ENCODE data around the gene PC.
"Not testable (repeated sequence)": the region's sequence is repeated elsewhere in the genome, so short reads cannot be mapped to it uniquely, and the experiment has no call there.

PC gene

DNA sequence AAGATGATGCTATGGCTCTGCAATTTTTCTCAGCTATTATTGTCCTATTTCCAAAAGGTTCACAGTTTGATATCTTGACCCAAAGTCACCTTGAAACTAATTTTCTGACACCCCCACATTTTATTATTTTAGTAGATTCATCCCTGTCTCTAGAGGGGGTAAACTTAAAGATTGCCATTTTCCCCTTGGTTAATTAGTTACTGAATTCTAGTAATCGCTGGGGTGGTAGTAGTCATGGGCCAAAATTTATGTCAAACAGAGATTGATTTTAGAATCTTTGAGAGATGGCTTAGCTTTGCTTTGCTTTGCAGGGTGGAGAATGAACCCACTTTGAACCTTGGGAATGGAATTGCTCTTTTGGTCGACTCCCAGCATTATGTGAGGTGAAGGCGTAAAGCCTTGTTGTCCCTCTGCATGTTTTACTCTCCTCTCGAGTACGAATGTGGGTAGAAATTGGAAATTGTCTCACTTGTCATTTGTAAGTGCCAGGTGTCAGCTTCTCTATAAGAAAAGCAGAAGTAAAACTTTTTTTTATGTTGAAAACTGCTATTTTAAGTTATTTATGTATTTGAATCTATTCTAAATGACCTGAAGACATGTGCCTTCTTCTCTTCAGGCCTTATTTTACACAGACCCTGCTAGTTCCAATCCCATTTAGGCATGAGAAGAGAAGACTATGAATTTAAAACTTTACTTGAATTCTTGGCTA is 157.3 kb downstream of the PC start:
- DNase-seq (ENCODE audit: low read depth in 1 of 2, low spot score in 1 of 2), result no peak

- not testable (repeated sequence) for DNase-seq (ENCODE audit: low read depth in 1 of 2, low spot score in 1 of 2)
These were observed 158.4 kb downstream of the PC start for GRCh38 chr11:66799815-66800214.
